ENCODE data around the gene PDX1. TPM values are rescaled to one million over a fixed set of nuclear protein-coding genes. Genes with fewer than 3 reads are reported as not detected.

The PDX1 gene
- total and polyA plus RNA-seq, 8 donors = 8.0 to 26.1 (median 14.0) TPM

GRCh38 chr13:27954406-27954851 is 34.6 kb downstream of the PDX1 start:
- FAIRE-seq (no peak), ATAC-seq (peak; percentile 27 to 56 (median 41)), DNase-seq (peak in 5 of 6 donors; percentile 47 to 85 (median 66))
- no peak for TF ChIP-seq CTCF (IDR thresholded peaks at IDR 0.05)
- intact Hi-C loops (cut with DNase I) = loop anchor here in 1 of 3 donors (10.0 kb wide), 1 partner anchor 120 kb away; no protein-coding TSS in a partner anchor
- Histone ChIP-seq H3K27me3 (no peaks in the 10 kb centered on the region), H3K36me3 (no peaks in the 10 kb centered on the region), H3K4me3 (peak overlapping the region; percentile 35 to 62 (median 49)), H3K4me1 (peaks cover 12 to 24% (median 22%) of the 10 kb centered on the region in 3 donors), H3K9me3 (no peaks in the 10 kb centered on the region), H3K27ac (peak overlapping the region; percentile 94 to 100 (median 98))
- WGBS, 2 donors = 28 to 40% methylated on average over 49 to 56 of the region's 56 CpGs

DNA sequence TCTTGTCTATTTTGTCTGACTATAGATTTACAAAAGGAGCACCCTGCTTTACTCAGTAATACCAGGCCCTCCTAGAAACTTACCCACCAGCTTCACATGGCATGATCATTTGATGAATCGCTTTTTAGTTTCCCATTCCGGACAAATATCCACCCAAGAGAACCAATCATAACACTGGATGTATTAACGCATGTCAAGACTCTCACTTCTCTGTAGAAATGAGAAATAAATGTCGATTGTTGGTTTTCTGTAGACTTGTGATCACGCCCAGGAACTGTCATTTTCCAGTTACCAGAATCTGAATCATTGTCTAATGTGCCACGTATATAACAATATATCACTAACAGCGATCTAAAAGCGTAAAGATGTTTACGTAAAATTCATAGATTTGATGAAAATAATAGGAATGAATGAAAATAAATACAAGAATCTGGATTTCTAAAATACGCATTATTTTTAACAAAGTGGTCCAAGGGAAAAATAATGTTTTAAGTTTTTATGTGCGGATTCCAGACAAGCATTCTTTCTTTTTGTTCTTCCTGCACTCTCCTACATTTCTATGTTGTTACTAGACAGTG is 35.3 kb downstream of the PDX1 start:
- TF ChIP-seq CTCF (IDR thresholded peaks at IDR 0.05) = no peak
- H3K27me3 ChIP-seq = no peaks in the 10 kb centered on the region
- intact Hi-C loops (cut with DNase I) = loop anchor here in 1 of 3 donors (10.0 kb wide), 1 partner anchor 120 kb away; no protein-coding TSS in a partner anchor
- 68 to 72% methylated on average over 11 of the region's 11 CpGs for WGBS, 2 donors
- H3K36me3 ChIP-seq = no peaks in the 10 kb centered on the region
- DNase-seq (no peak), ATAC-seq (no peak), FAIRE-seq (no peak)
- H3K4me3 ChIP-seq = peak overlapping the region in 2 of 4 donors; percentile 54 to 62
- peaks cover 18 to 31% (median 25%) of the 10 kb centered on the region in 3 donors for H3K4me1 ChIP-seq
- H3K9me3 ChIP-seq = no peaks in the 10 kb centered on the region
- H3K27ac ChIP-seq = peak overlapping the region; percentile 94 to 100 (median 98)

- peaks cover 19 to 34% (median 28%) of the 10 kb centered on the region in 3 donors for H3K4me1 ChIP-seq
- ATAC-seq = no peak
- intact Hi-C loops (cut with DNase I) = loop anchor here in 1 of 3 donors (10.0 kb wide), 1 partner anchor 122 kb away; no protein-coding TSS in a partner anchor
- no peak for TF ChIP-seq CTCF (IDR thresholded peaks at IDR 0.05)
- H3K4me3 ChIP-seq = no peak overlapping the region
- FAIRE-seq = peak; percentile 34
- H3K36me3 ChIP-seq = no peaks in the 10 kb centered on the region
- DNase-seq = no peak
- 20 to 24% methylated on average over 5 of the region's 5 CpGs for WGBS, 2 donors
- no peaks in the 10 kb centered on the region for H3K27me3 ChIP-seq
- H3K9me3 ChIP-seq = no peaks in the 10 kb centered on the region
- peak overlapping the region in 3 of 4 donors; percentile 10 to 98 (median 16) for H3K27ac ChIP-seq
Observed at GRCh38 chr13:27956576-27957300, 36.9 kb downstream of the PDX1 start.

DNA sequence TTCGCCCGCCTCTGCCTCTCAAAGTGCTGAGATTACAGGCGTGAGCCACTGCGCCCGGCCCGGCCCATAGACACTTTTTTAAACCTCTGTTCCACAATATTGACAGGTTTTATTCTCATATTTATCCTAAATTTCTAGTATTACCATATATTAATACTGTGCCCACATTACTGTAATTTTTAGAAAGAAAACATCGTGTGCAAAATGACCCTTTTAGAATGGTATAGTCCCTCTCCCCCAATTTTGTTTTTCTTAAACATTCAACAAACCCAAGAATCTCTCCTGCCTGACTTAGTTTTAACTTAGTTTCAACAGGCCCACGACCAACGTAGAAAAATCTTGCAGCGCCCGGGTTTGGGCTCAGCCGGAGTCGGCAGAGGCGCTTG is 40.2 kb downstream of the PDX1 start:
- no peak for DNase-seq
- TF ChIP-seq CTCF (IDR thresholded peaks at IDR 0.05) = no peak
- ATAC-seq = no peak
- H3K4me3 ChIP-seq = peak overlapping the region in 3 of 4 donors; percentile 25 to 62 (median 48)
- no peaks in the 10 kb centered on the region for H3K9me3 ChIP-seq
- 20 to 28% methylated on average over 14 of the region's 14 CpGs for WGBS, 2 donors
- no peaks in the 10 kb centered on the region for H3K36me3 ChIP-seq
- H3K27ac ChIP-seq = peak overlapping the region; percentile 72 to 91 (median 83)
- H3K4me1 ChIP-seq = peaks cover 14 to 30% (median 27%) of the 10 kb centered on the region in 3 donors
- H3K27me3 ChIP-seq = no peaks in the 10 kb centered on the region
- intact Hi-C loops (cut with DNase I) = loop anchor here in 1 of 3 donors (10.0 kb wide), 1 partner anchor 125 kb away; no protein-coding TSS in a partner anchor
- no peak for FAIRE-seq
